Keratinocyte (primary cell): ENCODE results near the gene XYLB. TPM values are rescaled to one million over a fixed set of nuclear protein-coding genes. Genes with fewer than 3 reads are reported as not detected.

Source experiments
- DNase-seq: peaks from one replicate; pipeline ENCODE4 v3.0.0-alpha.2; 2011; ENCODE audit warnings: low read depth, missing footprints, low spot score
- FAIRE-seq: peaks from 2 replicates; lab custom pipeline; 2011; peaks lifted over from hg19 to GRCh38; lab: Jason Lieb, UNC
- H2AFZ ChIP-seq: 2 replicates; pipeline ENCODE4 v1.6.0; 2012; ENCODE audit warnings: low read length, control low read depth, inconsistent platforms; ENCODE audit not compliant: control insufficient read depth
- H3K27ac ChIP-seq: 2 replicates; pipeline ENCODE4 v1.5.1; 2011; ENCODE audit warnings: low read length; ENCODE audit not compliant: control insufficient read depth, insufficient read depth
- H3K27me3 ChIP-seq: 3 replicates; pipeline ENCODE4 v1.6.0; 2011; ENCODE audit warnings: low read length; ENCODE audit not compliant: control insufficient read depth, insufficient read depth; ENCODE audit errors: extremely low read depth
- H3K36me3 ChIP-seq, 2 experiments: 2 replicates in 1 of 2; 3 replicates in 1 of 2; pipeline ENCODE4 v1.5.1; 2011; ENCODE audit warnings: low read length in 2 of 2, mild to moderate bottlenecking in 1 of 2; ENCODE audit not compliant: control insufficient read depth in 2 of 2, insufficient read depth in 2 of 2; ENCODE audit errors: extremely low read depth in 1 of 2
- H3K4me1 ChIP-seq: 3 replicates; pipeline ENCODE4 v1.5.1; 2011; ENCODE audit warnings: low read length; ENCODE audit not compliant: control insufficient read depth, insufficient read depth; ENCODE audit errors: extremely low read depth
- H3K4me2 ChIP-seq: 3 replicates; pipeline ENCODE4 v1.6.0; 2011; ENCODE audit warnings: low read depth, low read length; ENCODE audit not compliant: control insufficient read depth, insufficient read depth; ENCODE audit errors: extremely low read depth
- H3K4me3 ChIP-seq, 3 experiments: fragments of 200-600 bp in 1 of 3; sonication (generic) in 1 of 3; 2 replicates in 2 of 3; 3 replicates in 1 of 3; pipeline ENCODE4 v1.5.1; 2011 to 2016; ENCODE audit warnings: low read length in 3 of 3, mild to moderate bottlenecking in 3 of 3, control low read depth in 2 of 3, inconsistent platforms in 1 of 3, low read depth in 1 of 3, mixed read lengths in 1 of 3, mixed run types in 1 of 3, moderate library complexity in 1 of 3; ENCODE audit not compliant: control insufficient read depth in 2 of 3, insufficient read depth in 2 of 3; ENCODE audit errors: extremely low read depth in 1 of 3
- H3K79me2 ChIP-seq: 2 replicates; pipeline ENCODE4 v1.6.0; 2012; ENCODE audit warnings: low read length; ENCODE audit not compliant: control insufficient read depth, insufficient read depth
- H3K9ac ChIP-seq: 3 replicates; pipeline ENCODE4 v1.6.0; 2011; ENCODE audit warnings: low read length; ENCODE audit not compliant: control insufficient read depth, insufficient read depth; ENCODE audit errors: extremely low read depth
- H3K9me1 ChIP-seq: 3 replicates; pipeline ENCODE4 v1.6.0; 2011; ENCODE audit warnings: low read length; ENCODE audit not compliant: control insufficient read depth, insufficient read depth; ENCODE audit errors: extremely low read depth
- H3K9me3 ChIP-seq: 2 replicates; pipeline ENCODE4 v1.5.1; 2012; ENCODE audit warnings: low read depth, low read length; ENCODE audit not compliant: control insufficient read depth
- H4K20me1 ChIP-seq: 3 replicates; pipeline ENCODE4 v1.6.0; 2011; ENCODE audit warnings: low read length; ENCODE audit not compliant: control insufficient read depth, insufficient read depth; ENCODE audit errors: extremely low read depth
- CTCF ChIP-seq, 3 experiments: IDR thresholded peaks in 1 of 3; conservative IDR thresholded peaks in 1 of 3; optimal IDR thresholded peaks in 1 of 3; 2 replicates in 2 of 3; 3 replicates in 1 of 3; pipeline versions ENCODE3 to v1.5.1; 2011; ENCODE audit warnings: low read length in 3 of 3, mild to moderate bottlenecking in 3 of 3, moderate library complexity in 2 of 3, control low read depth in 1 of 3, inconsistent platforms in 1 of 3; ENCODE audit not compliant: insufficient read depth in 2 of 3; ENCODE audit errors: extremely low read depth in 1 of 3
- EZH2 ChIP-seq: IDR thresholded peaks from one replicate; pipeline ENCODE4 v1.6.1; 2012; ENCODE audit warnings: inconsistent platforms, mild to moderate bottlenecking, low read length, moderate library complexity
- dilution Hi-C: fragments of 300-500 bp; cut with MboI; formaldehyde crosslinking; loops from one replicate; pipeline ENCODE4 v1.7.0; 2020; ENCODE audit warnings: low sequenced_read_pairs; ENCODE audit not compliant: extremely low pct_ligation_motif_present
- polyA plus RNA-seq, 5 experiments: library from polyadenylated mRNA; depleted of rRNA in 3 of 5; stranded (reverse) in 3 of 5; stranded (forward) in 1 of 5; unstranded in 1 of 5; fragments of >200 nt; gene quantifications; 1 replicate in 1 of 5; 2 replicates in 3 of 5; 3 replicates in 1 of 5; pipeline versions ENCODE4 v1.2.1 to v1.2.3, GENCODE V29; 2011 to 2012; ENCODE audit warnings: missing spikeins in 2 of 5, low read depth in 1 of 5, low replicate concordance in 1 of 5

Gene XYLB
- polyA plus RNA-seq, 1 donor (not counting 4 experiments of a cell fraction or from before 2014, with no cell fraction given), result 1.8 TPM

- no peak overlapping the region for H3K4me2 ChIP-seq
- no peak overlapping the region for H3K9ac ChIP-seq
- H3K4me1 ChIP-seq, result no peaks in the 10 kb centered on the region
- dilution Hi-C loops, result no loop called here
- H3K36me3 ChIP-seq, result no peaks in the 10 kb centered on the region
- TF ChIP-seq CTCF (optimal IDR thresholded peaks at IDR 0.05 in 1 of 3, IDR thresholded peaks at IDR 0.05 in 1 of 3, conservative IDR thresholded peaks at IDR 0.05 in 1 of 3; ENCODE audit: extremely low read depth in 1 of 3, insufficient read depth in 2 of 3, low read length in 3 of 3), result no peak
- TF ChIP-seq EZH2, result no peak
- no peaks in the 10 kb centered on the region for H3K27me3 ChIP-seq
- H3K4me3 ChIP-seq, result no peak overlapping the region
- no peaks in the 10 kb centered on the region for H3K9me3 ChIP-seq
- no peak for FAIRE-seq
- no peak overlapping the region for H2AFZ ChIP-seq
- no peaks in the 10 kb centered on the region for H3K79me2 ChIP-seq
- no peak overlapping the region for H3K27ac ChIP-seq
- no peaks in the 10 kb centered on the region for H3K9me1 ChIP-seq
- no peak for DNase-seq
- no peaks in the 10 kb centered on the region for H4K20me1 ChIP-seq
Measured at GRCh38 chr3:38401246-38401962, 54.8 kb downstream of the XYLB start.

DNA sequence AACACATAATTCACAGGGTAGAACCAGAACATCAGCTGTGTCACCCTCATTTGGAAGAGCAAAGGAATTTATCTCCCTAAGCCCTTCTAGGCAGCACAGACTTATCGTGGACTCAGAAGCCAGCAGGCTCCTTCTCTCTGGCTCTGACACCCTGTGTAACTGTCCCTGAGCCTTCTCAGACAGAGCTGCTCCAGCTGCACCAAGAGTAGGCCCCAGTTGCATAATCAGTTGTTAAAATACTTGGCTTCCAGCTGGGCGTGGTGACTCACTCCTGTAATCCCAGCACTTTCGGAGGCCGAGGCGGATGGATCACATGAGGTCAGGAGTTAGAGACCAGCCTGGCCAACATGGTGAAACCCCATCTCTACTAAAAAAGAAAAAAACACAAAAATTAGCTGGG is 57.7 kb downstream of the XYLB start:
- Histone ChIP-seq H3K36me3 (no peaks in the 10 kb centered on the region), H4K20me1 (no peaks in the 10 kb centered on the region), H3K79me2 (no peaks in the 10 kb centered on the region), H3K4me3 (no peak overlapping the region), H3K4me1 (no peaks in the 10 kb centered on the region), H3K4me2 (no peak overlapping the region), H3K9me1 (no peaks in the 10 kb centered on the region), H2AFZ (no peak overlapping the region), H3K9ac (no peak overlapping the region), H3K9me3 (no peaks in the 10 kb centered on the region), H3K27me3 (no peaks in the 10 kb centered on the region), H3K27ac (no peak overlapping the region)
- FAIRE-seq, result no peak
- no peak for TF ChIP-seq CTCF (optimal IDR thresholded peaks at IDR 0.05 in 1 of 3, IDR thresholded peaks at IDR 0.05 in 1 of 3, conservative IDR thresholded peaks at IDR 0.05 in 1 of 3; ENCODE audit: extremely low read depth in 1 of 3, insufficient read depth in 2 of 3, low read length in 3 of 3)
- TF ChIP-seq EZH2, result no peak
- DNase-seq, result no peak
- dilution Hi-C loops, result no loop called here
